HAP-1 (cell line): ENCODE results near the gene TJP3.

Experiments
- DNase-seq, 2 experiments: peaks; one replicate each; pipeline ENCODE4 v3.0.0-alpha.2; 2016 to 2020; ENCODE audit warnings: low spot score in 2 of 2
- H3K27me3 ChIP-seq: fragments of 250-450 bp; sonication (Bioruptor Pico); 2 replicates; pipeline ENCODE4 v1.5.1; 2020; ENCODE audit warnings: low read depth, mild to moderate bottlenecking, moderate library complexity
- H3K36me3 ChIP-seq: fragments of 250-450 bp; sonication (Bioruptor Pico); replicated peaks from 2 replicates; pipeline ENCODE4 v1.5.1; 2020; ENCODE audit warnings: mild to moderate bottlenecking
- H3K4me1 ChIP-seq: fragments of 250-450 bp; sonication (Bioruptor Pico); 2 replicates; pipeline ENCODE4 v1.5.1; 2020; ENCODE audit warnings: mild to moderate bottlenecking
- H3K4me3 ChIP-seq: fragments of 250-450 bp; sonication (Bioruptor Pico); 2 replicates; pipeline ENCODE4 v1.5.1; 2020; ENCODE audit warnings: mild to moderate bottlenecking, moderate library complexity
- H3K9me3 ChIP-seq: fragments of 250-450 bp; sonication (Bioruptor Pico); 2 replicates; pipeline ENCODE4 v1.5.1; 2020; ENCODE audit warnings: mild to moderate bottlenecking, moderate library complexity
- in situ Hi-C: fragments of 300-500 bp; cut with MboI; formaldehyde crosslinking; loops from 3 replicates; pipeline ENCODE4 v1.14.3; 2020; ENCODE audit warnings: low sequenced_read_pairs, inconsistent platforms, mixed read lengths

The TJP3 gene

DNA sequence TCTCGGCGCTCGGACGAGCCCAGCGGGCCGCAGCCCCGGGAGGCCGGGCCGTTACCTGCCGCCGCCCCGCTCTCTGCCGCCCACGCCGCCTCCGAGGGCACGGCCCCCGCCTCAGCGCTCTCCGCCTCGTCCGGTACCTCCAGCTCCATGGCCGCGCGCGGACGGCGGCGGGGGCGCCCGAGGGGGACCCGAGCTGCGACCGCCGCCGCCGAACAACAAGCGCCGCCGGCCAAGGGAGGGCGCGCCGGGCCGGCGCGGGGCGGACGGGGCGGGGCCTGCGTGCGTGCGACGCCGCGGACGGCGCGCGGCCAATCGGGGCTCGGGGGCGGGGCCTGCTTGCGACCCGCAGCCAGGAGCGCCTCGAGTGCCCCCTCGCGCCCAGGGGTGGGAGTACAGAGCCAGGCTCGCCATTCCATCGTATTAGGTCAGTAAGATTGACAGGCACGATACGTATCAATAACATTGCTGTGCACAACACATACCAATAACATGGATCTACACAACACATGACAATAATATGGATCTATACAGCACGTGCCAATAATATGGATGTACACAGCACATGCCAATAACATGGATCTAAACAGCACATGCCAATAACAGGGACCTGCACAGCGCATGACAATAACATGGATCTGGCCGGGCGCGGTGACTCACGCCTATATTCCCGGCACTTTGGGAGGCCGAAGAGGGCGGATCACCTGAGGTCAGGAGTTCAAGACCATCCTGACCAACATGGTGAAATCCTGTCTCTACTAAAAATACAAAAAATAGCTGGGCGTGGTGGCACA lies 7.7 kb upstream of the TJP3 start, which contains the start of gene PIP5K1C:
TSS of gene PIP5K1C (minus strand) at position 227 of the 791 bp plus-strand sequence. CDS start at position 149, 78 bp downstream.
- no peaks in the 10 kb centered on the region for H3K9me3 ChIP-seq
- H3K4me1 ChIP-seq: peaks cover 3% of the 10 kb centered on the region; the same call in 1 of the 2 replicates
- peak within 1 kb of the TSS; percentile 63 for H3K4me3 ChIP-seq
- peak; percentile 77 to 95 for DNase-seq
- H3K27me3 ChIP-seq: no peaks in the 10 kb centered on the region
- H3K36me3 ChIP-seq: no peaks in the 10 kb centered on the region
- in situ Hi-C loops: no loop called here

DNA sequence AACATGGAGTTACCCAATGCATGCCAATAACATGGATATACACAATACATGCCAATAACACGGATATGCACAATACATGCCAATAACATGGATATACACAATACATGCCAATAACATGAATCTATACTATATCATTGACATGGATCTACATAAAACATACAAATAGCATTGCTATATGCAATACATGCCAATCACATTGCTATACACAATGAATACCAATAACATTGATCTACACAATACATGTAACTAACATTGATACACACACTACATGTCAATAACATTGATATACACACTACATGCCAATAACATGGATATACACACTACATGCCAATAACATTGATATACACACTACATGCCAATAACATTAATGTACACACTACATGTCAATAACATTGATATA lies 7.0 kb upstream of the TJP3 start:
- Histone ChIP-seq H3K4me3 (no peak overlapping the region), H3K9me3 (no peaks in the 10 kb centered on the region), H3K36me3 (no peaks in the 10 kb centered on the region), H3K27me3 (no peaks in the 10 kb centered on the region), H3K4me1 (peaks cover 3% of the 10 kb centered on the region; the same call in 1 of the 2 replicates)
- in situ Hi-C loops: no loop called here
- no peak for DNase-seq

DNA sequence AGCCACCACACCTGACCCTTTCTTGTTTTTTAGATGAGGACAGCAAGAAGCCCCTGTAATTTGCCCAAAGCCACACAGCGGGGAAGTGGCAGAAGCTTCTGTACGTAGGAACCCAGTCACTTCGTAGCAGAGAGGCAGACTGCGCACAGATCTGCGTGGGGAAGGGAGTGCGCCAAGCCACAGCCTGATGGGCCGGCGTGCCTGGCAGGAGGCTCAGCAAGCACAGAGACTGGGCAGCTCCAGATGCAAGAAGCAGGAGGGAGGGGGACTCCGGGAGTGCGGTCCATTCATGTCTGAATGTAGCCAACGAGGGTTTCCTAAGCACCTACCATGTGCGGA lies 347 bp upstream of the TJP3 start:
- no peaks in the 10 kb centered on the region for H3K9me3 ChIP-seq
- no peak overlapping the region for H3K4me3 ChIP-seq
- no peaks in the 10 kb centered on the region for H3K27me3 ChIP-seq
- no peaks in the 10 kb centered on the region for H3K36me3 ChIP-seq
- peaks cover 4% of the 10 kb centered on the region; the same call in 1 of the 2 replicates for H3K4me1 ChIP-seq
- DNase-seq: no peak
- in situ Hi-C loops: no loop called here

DNA sequence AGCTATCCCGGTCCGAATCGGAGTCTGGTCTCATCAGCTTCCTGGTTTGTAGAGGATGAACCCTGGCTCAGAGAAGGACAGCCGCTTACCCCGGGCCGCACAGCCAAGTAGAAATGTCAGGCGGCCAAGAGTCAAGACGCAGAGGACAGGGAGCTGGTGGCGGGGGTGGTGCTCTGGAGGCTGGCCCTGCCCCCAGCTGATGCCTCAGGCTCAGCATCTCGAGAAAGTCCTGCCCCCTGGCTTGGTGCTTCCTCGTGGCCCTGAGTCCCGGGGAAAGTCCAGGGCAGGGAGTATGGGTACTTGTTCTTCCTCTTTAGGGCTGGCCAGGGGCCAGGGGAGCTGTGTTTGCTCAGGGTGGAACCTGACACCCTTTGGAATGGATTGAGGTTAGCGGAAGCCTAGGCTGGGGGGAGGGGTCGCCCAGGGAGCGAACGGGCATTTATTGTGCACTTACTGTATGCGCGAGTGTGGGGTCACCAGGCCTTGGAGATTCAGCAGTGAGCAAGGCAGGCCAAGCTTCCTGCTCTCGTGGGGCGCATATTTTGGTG lies 2.2 kb downstream of the TJP3 start:
- H3K4me3 ChIP-seq: no peak overlapping the region
- no peaks in the 10 kb centered on the region for H3K9me3 ChIP-seq
- peak in 1 of 2 experiments; percentile 70 for DNase-seq
- no peaks in the 10 kb centered on the region for H3K27me3 ChIP-seq
- in situ Hi-C loops: no loop called here
- peaks cover 4% of the 10 kb centered on the region; the same call in 1 of the 2 replicates for H3K4me1 ChIP-seq
- no peaks in the 10 kb centered on the region for H3K36me3 ChIP-seq

DNA sequence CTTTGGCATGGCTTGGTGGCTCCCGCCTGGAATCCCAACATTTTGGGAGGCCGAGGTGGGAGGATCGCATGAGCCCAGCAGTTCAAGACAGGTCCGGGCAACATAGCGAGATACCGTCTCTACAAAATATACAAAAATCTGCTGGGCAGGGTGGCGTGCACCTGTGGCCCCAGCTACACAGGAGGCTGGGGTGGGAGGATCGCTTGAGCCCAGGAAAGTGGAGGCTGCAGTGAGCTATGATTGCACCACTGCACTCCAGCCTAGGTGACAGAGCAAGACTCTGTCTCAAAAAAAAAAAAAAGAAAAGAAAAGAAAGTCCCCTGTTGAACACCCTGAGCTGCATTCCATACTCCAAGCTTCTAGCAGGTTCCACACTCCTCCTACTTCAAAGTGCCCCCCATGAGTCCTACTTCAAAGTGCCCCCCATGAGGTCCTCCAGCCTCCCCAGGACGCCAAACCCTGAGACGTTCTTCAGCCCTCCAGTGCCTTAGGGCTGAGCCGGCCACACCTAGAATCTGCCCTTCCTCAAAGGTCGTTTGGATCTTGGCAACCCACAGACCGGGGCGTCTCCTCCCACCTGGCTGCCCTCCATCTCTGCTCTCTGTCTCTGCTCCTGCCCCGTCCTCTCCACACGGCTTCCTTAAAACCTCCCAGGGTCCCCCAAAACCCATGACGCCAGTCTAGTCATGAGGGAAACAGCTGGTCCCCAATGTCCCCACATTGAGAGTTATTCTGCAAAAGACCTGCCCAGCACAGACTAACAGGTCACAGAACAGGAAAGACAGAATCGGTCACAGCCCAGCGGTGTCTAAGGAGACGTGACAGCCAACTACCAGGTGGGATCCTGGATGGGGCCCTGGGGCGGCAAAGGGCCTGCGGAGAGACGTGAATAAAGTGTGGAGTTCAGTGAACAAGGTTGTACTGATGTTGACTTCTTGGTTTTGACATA lies 4.8 kb downstream of the TJP3 start:
- Histone ChIP-seq H3K36me3 (no peaks in the 10 kb centered on the region), H3K4me1 (peaks cover 4% of the 10 kb centered on the region; the same call in 1 of the 2 replicates), H3K9me3 (no peaks in the 10 kb centered on the region), H3K27me3 (no peaks in the 10 kb centered on the region), H3K4me3 (no peak overlapping the region)
- in situ Hi-C loops: no loop called here
- no peak for DNase-seq

DNA sequence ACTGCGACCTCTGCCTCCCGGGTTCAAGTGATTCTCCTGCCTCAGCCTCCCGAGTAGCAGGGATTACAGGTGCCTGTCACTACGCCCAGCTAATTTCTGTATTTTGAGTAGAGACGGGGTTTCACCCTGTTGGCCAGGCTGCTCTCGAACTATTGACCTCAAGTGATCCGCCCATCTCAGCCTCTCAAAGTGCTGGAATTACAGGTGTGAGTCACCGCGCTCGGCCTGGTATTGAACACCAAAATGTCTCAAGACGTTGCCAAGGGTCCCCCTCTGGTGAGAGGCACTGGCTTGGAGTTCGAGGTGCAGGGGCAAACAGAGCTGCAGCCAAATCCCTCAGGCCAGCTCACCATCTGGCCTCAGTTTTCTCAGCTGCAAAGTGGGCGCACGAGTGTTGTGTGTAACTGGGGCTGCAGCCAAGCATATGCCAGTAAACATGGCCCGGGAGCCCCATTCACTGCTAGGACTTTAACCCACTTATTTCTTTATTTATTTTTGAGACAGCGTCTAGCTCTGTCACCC lies 8.0 kb downstream of the TJP3 start:
- Histone ChIP-seq H3K36me3 (no peaks in the 10 kb centered on the region), H3K9me3 (no peaks in the 10 kb centered on the region), H3K4me3 (no peak overlapping the region), H3K27me3 (no peaks in the 10 kb centered on the region), H3K4me1 (no peaks in the 10 kb centered on the region; the same call in 1 of the 2 replicates)
- in situ Hi-C loops: no loop called here
- DNase-seq: no peak

DNA sequence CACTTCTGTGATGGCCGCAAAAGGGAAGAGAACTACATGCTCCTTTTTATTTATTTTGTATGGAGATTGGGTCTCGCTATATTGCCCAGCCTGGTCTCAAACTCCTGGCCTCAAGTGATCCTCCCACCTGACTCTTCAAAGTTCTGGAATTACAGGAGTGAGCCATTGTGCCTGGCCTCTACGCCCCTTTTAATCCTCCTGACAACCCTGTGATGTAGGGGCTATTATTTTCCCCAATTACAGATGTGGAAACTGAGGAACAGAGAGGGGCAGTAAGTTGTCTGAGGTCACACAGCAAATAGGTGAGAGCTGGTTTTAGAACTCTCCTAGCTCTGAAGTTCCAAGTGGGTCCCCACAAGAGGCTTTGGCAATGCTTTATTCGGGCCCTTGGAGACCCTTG lies 11.7 kb downstream of the TJP3 start:
- H3K27me3 ChIP-seq: peaks cover 4% of the 10 kb centered on the region; the same call in 1 of the 2 replicates
- no peaks in the 10 kb centered on the region for H3K36me3 ChIP-seq
- no peaks in the 10 kb centered on the region for H3K9me3 ChIP-seq
- DNase-seq: no peak
- H3K4me3 ChIP-seq: no peak overlapping the region
- peaks cover 4% of the 10 kb centered on the region for H3K4me1 ChIP-seq
- in situ Hi-C loops: no loop called here

DNA sequence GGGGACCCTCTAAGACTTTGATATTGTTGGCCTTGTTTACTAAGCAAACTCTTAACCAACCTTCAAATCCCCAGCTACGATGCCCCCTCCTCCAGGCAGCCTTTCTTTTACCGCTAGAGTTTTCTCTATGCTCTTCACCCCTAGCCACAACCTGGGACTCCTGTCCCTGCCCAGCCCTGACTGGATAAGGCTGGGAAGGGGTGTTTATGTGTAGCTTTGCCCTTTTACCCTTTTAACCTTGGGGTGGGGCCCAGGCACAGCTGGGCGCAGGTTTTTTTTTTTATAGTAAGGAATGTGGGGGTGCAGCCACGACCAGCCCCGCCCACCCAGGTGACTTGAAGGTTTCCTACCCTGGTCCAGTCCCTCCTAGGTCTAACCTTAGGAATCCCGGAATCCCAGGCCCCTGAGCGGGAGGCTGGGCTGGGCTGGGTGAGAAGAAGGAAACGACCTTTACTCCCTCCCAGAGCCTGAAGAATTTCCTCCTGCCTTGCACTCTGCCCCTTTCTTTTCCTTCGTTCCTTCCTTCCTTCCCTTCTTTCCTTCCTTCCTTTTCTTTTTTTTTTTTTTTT lies 12.2 kb downstream of the TJP3 start:
- Histone ChIP-seq H3K36me3 (no peaks in the 10 kb centered on the region), H3K9me3 (no peaks in the 10 kb centered on the region), H3K27me3 (peaks cover 4% of the 10 kb centered on the region; the same call in 1 of the 2 replicates), H3K4me3 (no peak overlapping the region), H3K4me1 (peaks cover 4% of the 10 kb centered on the region)
- DNase-seq: no peak
- in situ Hi-C loops: no loop called here

DNA sequence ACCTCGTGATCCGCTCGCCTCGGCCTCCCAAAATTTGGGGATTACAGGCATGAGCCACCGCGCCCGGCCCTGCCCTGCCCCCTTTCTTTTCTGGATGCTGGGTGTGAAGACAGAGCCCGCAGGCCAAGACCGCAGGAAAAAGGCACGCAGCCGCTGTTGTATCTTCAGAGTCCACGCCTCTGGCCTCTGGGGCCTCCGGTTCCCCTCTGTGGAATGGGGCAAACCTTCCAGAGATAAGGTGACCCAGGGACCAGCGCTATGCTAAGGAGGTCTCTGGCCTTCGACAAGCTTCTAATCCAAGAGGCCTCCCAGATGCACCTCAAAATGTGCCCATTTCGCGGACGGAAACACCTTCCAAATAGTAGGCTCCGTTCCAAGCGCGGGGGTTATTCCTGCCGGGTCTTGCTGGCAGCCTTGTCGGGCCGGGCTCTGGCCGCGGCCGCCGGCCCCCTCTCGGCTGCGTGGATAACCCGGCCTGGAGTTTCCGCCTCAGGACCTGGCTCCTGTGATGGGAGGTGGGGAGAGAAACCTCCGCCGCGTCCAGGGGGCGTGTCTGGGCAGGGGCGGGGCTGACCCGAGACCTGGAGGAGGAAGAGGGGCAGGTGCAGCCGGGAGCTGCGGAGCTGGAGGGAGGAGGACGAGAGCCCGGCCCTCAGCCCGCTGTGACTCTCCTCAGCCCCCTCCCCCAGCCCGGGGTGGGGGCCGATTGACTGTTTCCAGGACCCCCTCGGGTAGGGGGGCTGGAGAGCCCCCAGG lies 13.1 kb downstream of the TJP3 start:
- H3K9me3 ChIP-seq: no peaks in the 10 kb centered on the region
- peaks cover 4% of the 10 kb centered on the region; the same call in 1 of the 2 replicates for H3K27me3 ChIP-seq
- in situ Hi-C loops: no loop called here
- peak; percentile 84 to 97 for DNase-seq
- peaks cover 4% of the 10 kb centered on the region for H3K4me1 ChIP-seq
- no peaks in the 10 kb centered on the region for H3K36me3 ChIP-seq
- H3K4me3 ChIP-seq: peak overlapping the region; percentile 32

DNA sequence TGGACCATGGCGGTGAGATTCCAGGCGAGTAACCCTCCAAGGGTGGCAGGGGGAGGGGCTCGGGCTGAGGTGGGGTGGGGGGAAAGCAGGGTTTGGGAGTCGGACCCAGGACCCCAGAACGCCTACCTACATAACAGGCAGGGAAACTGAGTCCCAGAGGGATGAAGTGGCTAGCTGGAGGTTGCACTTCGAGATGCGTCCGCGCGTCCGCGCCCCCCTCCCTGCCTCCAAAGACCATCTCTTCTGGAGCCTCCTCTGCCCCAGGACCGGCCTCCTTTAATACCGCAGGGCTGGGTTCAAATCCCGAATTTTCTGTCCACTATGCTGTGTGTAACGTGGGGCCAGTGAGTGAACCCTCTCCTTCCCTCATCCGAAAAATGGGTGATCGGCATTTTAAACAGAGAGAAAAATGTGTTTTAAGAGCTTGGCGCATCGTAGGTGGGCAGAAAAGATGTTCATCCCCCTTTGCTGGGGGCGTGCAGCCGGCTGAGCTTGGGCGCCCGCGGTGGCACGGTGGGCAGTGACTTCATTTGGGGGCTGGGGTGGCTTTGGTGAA lies 13.8 kb downstream of the TJP3 start:
- in situ Hi-C loops: no loop called here
- H3K27me3 ChIP-seq: peaks cover 4% of the 10 kb centered on the region; the same call in 1 of the 2 replicates
- no peak for DNase-seq
- H3K9me3 ChIP-seq: no peaks in the 10 kb centered on the region
- H3K4me1 ChIP-seq: peaks cover 4% of the 10 kb centered on the region
- no peaks in the 10 kb centered on the region for H3K36me3 ChIP-seq
- H3K4me3 ChIP-seq: peak overlapping the region; percentile 32

DNA sequence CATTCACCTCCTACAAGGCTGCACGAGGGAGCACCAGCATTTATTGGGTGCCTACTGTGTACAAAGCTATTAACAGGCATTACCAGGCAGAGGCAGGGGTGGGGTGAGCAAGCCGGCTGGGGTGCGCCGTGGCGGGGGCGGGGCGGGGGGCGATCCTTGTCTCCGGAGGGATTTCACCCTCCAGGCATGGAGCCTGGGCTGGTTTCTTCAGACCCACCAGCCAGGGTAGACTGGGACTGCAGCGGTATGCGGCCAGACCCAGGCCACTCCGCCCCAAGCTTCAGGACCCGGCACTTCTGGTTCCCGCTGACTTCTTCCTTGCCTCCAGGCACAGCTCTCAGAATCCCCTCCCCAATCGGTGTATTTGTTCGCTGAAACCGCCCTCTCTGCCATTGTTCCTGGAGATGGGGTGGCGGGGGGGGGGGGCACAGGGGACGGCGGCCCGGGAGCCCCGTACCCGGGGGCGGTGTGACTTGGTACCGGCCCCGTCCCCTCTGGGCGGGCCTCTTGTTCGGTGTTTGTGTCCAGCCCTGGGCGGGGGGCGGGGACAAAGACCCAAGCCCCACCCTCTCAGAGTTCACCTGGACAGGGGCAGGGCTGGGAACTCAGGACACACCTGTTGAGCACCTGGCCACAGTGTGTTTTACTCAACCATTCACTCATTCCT lies 14.4 kb downstream of the TJP3 start:
- Histone ChIP-seq H3K4me1 (peaks cover 4% of the 10 kb centered on the region), H3K36me3 (no peaks in the 10 kb centered on the region), H3K27me3 (peaks cover 4% of the 10 kb centered on the region; the same call in 1 of the 2 replicates), H3K4me3 (peak overlapping the region; percentile 32), H3K9me3 (no peaks in the 10 kb centered on the region)
- in situ Hi-C loops: no loop called here
- DNase-seq: peak in 1 of 2 experiments; percentile 46

DNA sequence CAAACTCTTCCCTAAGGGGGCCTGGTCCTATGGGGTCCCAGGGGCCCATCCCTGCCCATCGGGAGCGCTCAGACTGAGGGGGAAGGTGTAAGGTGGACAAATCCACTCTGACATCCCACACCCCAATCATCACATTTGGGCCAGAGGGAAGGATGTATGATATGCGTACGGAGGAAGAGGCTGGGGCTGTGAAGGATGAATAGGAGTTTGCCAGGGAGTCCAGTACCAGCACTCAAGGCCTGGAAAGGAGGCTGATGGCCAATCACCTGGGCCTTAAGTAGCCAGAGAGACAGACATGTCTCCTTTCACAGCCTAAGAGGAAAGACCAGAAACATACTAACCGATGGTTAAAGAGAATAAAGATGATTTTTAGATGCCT lies 14.9 kb downstream of the TJP3 start:
- H3K9me3 ChIP-seq: no peaks in the 10 kb centered on the region
- DNase-seq: no peak
- H3K4me1 ChIP-seq: peaks cover 4% of the 10 kb centered on the region
- H3K36me3 ChIP-seq: no peaks in the 10 kb centered on the region
- peaks cover 4% of the 10 kb centered on the region; the same call in 1 of the 2 replicates for H3K27me3 ChIP-seq
- in situ Hi-C loops: no loop called here
- no peak overlapping the region for H3K4me3 ChIP-seq
